Vagina (tissue), 2 donors: ENCODE data around the gene KATNA1. TPM values are rescaled to one million over a fixed set of nuclear protein-coding genes. Genes with fewer than 3 reads are reported as not detected.

Experiments used
- DNase-seq, 2 donors: peaks; one replicate each; pipeline ENCODE4 v3.0.0-alpha.2; 2017; ENCODE audit errors: extremely low spot score in 2 of 2
- H3K27ac ChIP-seq: fragments of 200-600 bp; sonication (generic); one replicate; pipeline ENCODE4 v1.5.1; 2019
- H3K27me3 ChIP-seq: fragments of 200-600 bp; sonication (generic); one replicate; pipeline ENCODE4 v1.5.1; 2019
- H3K36me3 ChIP-seq, 2 donors: fragments of 200-600 bp; sonication (generic); one replicate each; pipeline ENCODE4 v1.5.1; 2017 to 2019
- H3K4me1 ChIP-seq: fragments of 200-600 bp; sonication (generic); one replicate; pipeline ENCODE4 v1.5.1; 2019
- H3K4me3 ChIP-seq, 2 donors: fragments of 200-600 bp; sonication (generic); 1 replicate in 1 of 2; 2 replicates in 1 of 2; pipeline ENCODE4 v1.5.1; 2016 to 2019
- H3K9me3 ChIP-seq: fragments of 200-600 bp; sonication (generic); one replicate; pipeline ENCODE4 v1.5.1; 2019
- CTCF ChIP-seq, 3 experiments: fragments of 450-650 bp in 2 of 3; fragments of 200-600 bp in 1 of 3; sonication (generic) in 1 of 3; IDR thresholded peaks; one replicate each; pipeline ENCODE4 v1.5.1; 2017 to 2019; ENCODE audit warnings: antibody characterized with exemption in 3 of 3, mild to moderate bottlenecking in 2 of 3, moderate library complexity in 2 of 3
- POLR2A ChIP-seq, 2 donors: fragments of 450-650 bp; IDR thresholded peaks; one replicate each; pipeline ENCODE4 v1.6.1; 2017; ENCODE audit warnings: antibody characterized with exemption in 2 of 2, mild to moderate bottlenecking in 2 of 2, moderate library complexity in 2 of 2
- POLR2AphosphoS5 ChIP-seq, 2 donors: sonication (generic); formaldehyde crosslinking; IDR thresholded peaks; one replicate each; pipeline ENCODE4 v1.9.0; 2017; ENCODE audit warnings: antibody characterized with exemption in 2 of 2, mild to moderate bottlenecking in 2 of 2, low read depth in 1 of 2; ENCODE audit not compliant: insufficient read depth in 1 of 2
- intact Hi-C: fragments of 100-400 bp; cut with DNase I; formaldehyde crosslinking; loops from one replicate; pipeline ENCODE4 v1.15.1; 2023
- total RNA-seq: library from RNA; depleted of rRNA; stranded (reverse); fragments of >200 nt; gene quantifications from one replicate; pipeline ENCODE4 v1.2.3, GENCODE V29; 2016

KATNA1 gene
- total RNA-seq, 1 donor from 2014 or later = 18.7 TPM

- Histone ChIP-seq H3K9me3 (no peaks in the 10 kb centered on the region), H3K27me3 (no peaks in the 10 kb centered on the region), H3K4me3 (no peak overlapping the region), H3K36me3 (peaks cover 0 to 5% of the 10 kb centered on the region in 2 donors), H3K4me1 (no peaks in the 10 kb centered on the region), H3K27ac (no peak overlapping the region)
- TF ChIP-seq POLR2AphosphoS5 (IDR thresholded peaks at IDR 0.05; ENCODE audit: insufficient read depth in 1 of 2, low read depth in 1 of 2) (no peak), POLR2A (IDR thresholded peaks at IDR 0.05) (no peak), CTCF (IDR thresholded peaks at IDR 0.05) (no peak)
- intact Hi-C loops = no loop called here
- DNase-seq = no peak
These were observed 12.4 kb downstream of the KATNA1 start for GRCh38 chr6:149636124-149636523.

GRCh38 chr6:149634315-149634714 lies 14.2 kb downstream of the KATNA1 start:
- H3K9me3 ChIP-seq = no peaks in the 10 kb centered on the region
- no peak overlapping the region for H3K27ac ChIP-seq
- H3K4me3 ChIP-seq = no peak overlapping the region
- DNase-seq = no peak
- H3K27me3 ChIP-seq = no peaks in the 10 kb centered on the region
- peaks cover 0 to 5% of the 10 kb centered on the region in 2 donors for H3K36me3 ChIP-seq
- intact Hi-C loops = no loop called here
- TF ChIP-seq CTCF (IDR thresholded peaks at IDR 0.05) = no peak
- TF ChIP-seq POLR2AphosphoS5 (IDR thresholded peaks at IDR 0.05; ENCODE audit: insufficient read depth in 1 of 2, low read depth in 1 of 2) = no peak
- no peak for TF ChIP-seq POLR2A (IDR thresholded peaks at IDR 0.05)
- H3K4me1 ChIP-seq = no peaks in the 10 kb centered on the region

GRCh38 chr6:149628875-149629510 lies 19.5 kb downstream of the KATNA1 start:
- Histone ChIP-seq H3K36me3 (peaks cover 0 to 9% of the 10 kb centered on the region in 2 donors), H3K27me3 (no peaks in the 10 kb centered on the region), H3K4me1 (no peaks in the 10 kb centered on the region), H3K9me3 (no peaks in the 10 kb centered on the region), H3K4me3 (no peak overlapping the region), H3K27ac (no peak overlapping the region)
- TF ChIP-seq CTCF (IDR thresholded peaks at IDR 0.05) (no peak), POLR2AphosphoS5 (IDR thresholded peaks at IDR 0.05; ENCODE audit: insufficient read depth in 1 of 2, low read depth in 1 of 2) (no peak), POLR2A (IDR thresholded peaks at IDR 0.05) (no peak)
- no peak for DNase-seq
- intact Hi-C loops = no loop called here

- H3K36me3 ChIP-seq = peaks cover 0 to 19% of the 10 kb centered on the region in 2 donors
- no peaks in the 10 kb centered on the region for H3K9me3 ChIP-seq
- no peaks in the 10 kb centered on the region for H3K27me3 ChIP-seq
- H3K27ac ChIP-seq = no peak overlapping the region
- no peaks in the 10 kb centered on the region for H3K4me1 ChIP-seq
- intact Hi-C loops = no loop called here
- H3K4me3 ChIP-seq = no peak overlapping the region
- TF ChIP-seq CTCF (IDR thresholded peaks at IDR 0.05) = no peak
- no peak for TF ChIP-seq POLR2AphosphoS5 (IDR thresholded peaks at IDR 0.05; ENCODE audit: insufficient read depth in 1 of 2, low read depth in 1 of 2)
- no peak for TF ChIP-seq POLR2A (IDR thresholded peaks at IDR 0.05)
- no peak for DNase-seq
These were observed 20.8 kb downstream of the KATNA1 start for GRCh38 chr6:149627672-149628071.

- H3K4me3 ChIP-seq = no peak overlapping the region
- H3K9me3 ChIP-seq = no peaks in the 10 kb centered on the region
- intact Hi-C loops = no loop called here
- peaks cover 0 to 15% of the 10 kb centered on the region in 2 donors for H3K36me3 ChIP-seq
- TF ChIP-seq POLR2A (IDR thresholded peaks at IDR 0.05) (no peak), CTCF (IDR thresholded peaks at IDR 0.05) (no peak), POLR2AphosphoS5 (IDR thresholded peaks at IDR 0.05; ENCODE audit: insufficient read depth in 1 of 2, low read depth in 1 of 2) (no peak)
- no peak for DNase-seq
- no peaks in the 10 kb centered on the region for H3K27me3 ChIP-seq
- no peaks in the 10 kb centered on the region for H3K4me1 ChIP-seq
- H3K27ac ChIP-seq = no peak overlapping the region
These were observed 32.7 kb downstream of the KATNA1 start for GRCh38 chr6:149615805-149616204.
